IPS-18c (cell line): ENCODE data around the gene CAPN8.

Experiments used
- H3K4me3 ChIP-seq: 2 replicates; pipeline ENCODE4 v1.7.0; 2013; ENCODE audit warnings: low read depth, mild to moderate bottlenecking, low read length, moderate library complexity; ENCODE audit not compliant: insufficient read depth
- H3K9me3 ChIP-seq: one replicate; pipeline ENCODE4 v1.6.1; 2013; ENCODE audit warnings: mild to moderate bottlenecking, low read length, moderate library complexity; ENCODE audit not compliant: control insufficient read depth, insufficient read depth

CAPN8 gene

GRCh38 chr1:223556414-223557129 is 108.9 kb downstream of the CAPN8 start:
- no peak overlapping the region for H3K4me3 ChIP-seq
- peaks cover 2% of the 10 kb centered on the region for H3K9me3 ChIP-seq

- Histone ChIP-seq H3K9me3 (peaks cover 2% of the 10 kb centered on the region), H3K4me3 (no peak overlapping the region)
Measured at GRCh38 chr1:223553957-223554356, 111.5 kb downstream of the CAPN8 start.

- H3K9me3 ChIP-seq: peaks cover under 1% of the 10 kb centered on the region
- no peak overlapping the region for H3K4me3 ChIP-seq
Measured at GRCh38 chr1:223551610-223552009, 113.9 kb downstream of the CAPN8 start.

- Histone ChIP-seq H3K9me3 (no peaks in the 10 kb centered on the region), H3K4me3 (no peak overlapping the region)
Measured at GRCh38 chr1:223549740-223550139, 115.8 kb downstream of the CAPN8 start.

GRCh38 chr1:223547316-223548114 is 118.0 kb downstream of the CAPN8 start:
- no peaks in the 10 kb centered on the region for H3K9me3 ChIP-seq
- no peak overlapping the region for H3K4me3 ChIP-seq

GRCh38 chr1:223545343-223545742 is 120.2 kb downstream of the CAPN8 start:
- H3K9me3 ChIP-seq: no peaks in the 10 kb centered on the region
- no peak overlapping the region for H3K4me3 ChIP-seq

- Histone ChIP-seq H3K4me3 (no peak overlapping the region), H3K9me3 (no peaks in the 10 kb centered on the region)
Measured at GRCh38 chr1:223543560-223543959, 121.9 kb downstream of the CAPN8 start.

- Histone ChIP-seq H3K4me3 (no peak overlapping the region), H3K9me3 (no peaks in the 10 kb centered on the region)
Measured at GRCh38 chr1:223542831-223543230, 122.7 kb downstream of the CAPN8 start.

GRCh38 chr1:223540485-223541106 is 124.9 kb downstream of the CAPN8 start:
- Histone ChIP-seq H3K4me3 (no peak overlapping the region), H3K9me3 (no peaks in the 10 kb centered on the region)

- Histone ChIP-seq H3K4me3 (no peak overlapping the region), H3K9me3 (no peaks in the 10 kb centered on the region)
Measured at GRCh38 chr1:223539750-223540149, 125.8 kb downstream of the CAPN8 start.

- no peaks in the 10 kb centered on the region for H3K9me3 ChIP-seq
Measured at GRCh38 chr1:223538981-223539380, 126.5 kb downstream of the CAPN8 start.

GRCh38 chr1:223535319-223535718 is 130.2 kb downstream of the CAPN8 start:
- no peak overlapping the region for H3K4me3 ChIP-seq
- H3K9me3 ChIP-seq: no peaks in the 10 kb centered on the region

More at GRCh38 chr1:223538981-223539380, 126.5 kb downstream of the CAPN8 start:
- no peak overlapping the region for H3K4me3 ChIP-seq

GRCh38 chr1:223534677-223535076 is 130.8 kb downstream of the CAPN8 start:
- Histone ChIP-seq H3K4me3 (no peak overlapping the region), H3K9me3 (no peaks in the 10 kb centered on the region)

- no peak overlapping the region for H3K4me3 ChIP-seq
- H3K9me3 ChIP-seq: no peaks in the 10 kb centered on the region
Measured at GRCh38 chr1:223533708-223534107, 131.8 kb downstream of the CAPN8 start.

GRCh38 chr1:223531742-223532341 is 133.7 kb downstream of the CAPN8 start:
- Histone ChIP-seq H3K9me3 (no peaks in the 10 kb centered on the region), H3K4me3 (no peak overlapping the region)

GRCh38 chr1:223525957-223526356 is 139.5 kb downstream of the CAPN8 start:
- Histone ChIP-seq H3K9me3 (peaks cover 2% of the 10 kb centered on the region), H3K4me3 (no peak overlapping the region)

- H3K9me3 ChIP-seq: peaks cover 2% of the 10 kb centered on the region
- H3K4me3 ChIP-seq: no peak overlapping the region
Measured at GRCh38 chr1:223525546-223525945, 140.0 kb downstream of the CAPN8 start.
